ENCODE results near the gene CMSS1. TPM values are rescaled to one million over a fixed set of nuclear protein-coding genes. Genes with fewer than 3 reads are reported as not detected.

The CMSS1 gene
- total and polyA plus RNA-seq, 2 of the 13 experiments (the other 11 are each of a cell fraction or from before 2014, with no cell fraction given) = 6.4 to 48.7 TPM

GRCh38 chr3:100163787-100164186, 346.1 kb downstream of the CMSS1 start:
- no peak overlapping the region for H3K9ac ChIP-seq (ENCODE audit: insufficient read depth, low read depth, low read length)
- no peak for FAIRE-seq
- no peaks in the 10 kb centered on the region for H4K20me1 ChIP-seq (ENCODE audit: insufficient read depth, low read length)
- no peak for DNase-seq (ENCODE audit: low spot score)
- no peaks in the 10 kb centered on the region for H3K9me3 ChIP-seq (ENCODE audit: low read length)
- WGBS (ENCODE audit: low lambda C conversion rate) = 91% methylated on average over 2 of the region's 2 CpGs
- no peak overlapping the region for H3K4me3 ChIP-seq (replicated peaks in 1 of 3; ENCODE audit: insufficient read depth in 1 of 3, low read depth in 2 of 3, low read length in 3 of 3)
- no peaks in the 10 kb centered on the region; a peak in 1 of 5 replicates for H3K36me3 ChIP-seq (replicated peaks in 1 of 2; ENCODE audit: control insufficient read depth in 1 of 2, insufficient read depth in 2 of 2, low read length in 2 of 2)
- no peaks in the 10 kb centered on the region for H3K79me2 ChIP-seq (ENCODE audit: insufficient read depth, low read length)
- no peaks in the 10 kb centered on the region for H3K4me1 ChIP-seq (ENCODE audit: insufficient read depth, low read length)
- TF ChIP-seq HNRNPUL1 (IDR thresholded peaks at IDR 0.05; ENCODE audit: low read depth, low read length) = no peak
- no peak for TF ChIP-seq RFX1 (IDR thresholded peaks at IDR 0.05)
- no peak for TF ChIP-seq HMG20A (CRISPR knock-in tag; IDR thresholded peaks at IDR 0.05; ENCODE audit: borderline replicate concordance)
- no peak for TF ChIP-seq ZBTB4 (CRISPR knock-in tag; IDR thresholded peaks at IDR 0.05; ENCODE audit: borderline replicate concordance)
- TF ChIP-seq, protein P1, sequence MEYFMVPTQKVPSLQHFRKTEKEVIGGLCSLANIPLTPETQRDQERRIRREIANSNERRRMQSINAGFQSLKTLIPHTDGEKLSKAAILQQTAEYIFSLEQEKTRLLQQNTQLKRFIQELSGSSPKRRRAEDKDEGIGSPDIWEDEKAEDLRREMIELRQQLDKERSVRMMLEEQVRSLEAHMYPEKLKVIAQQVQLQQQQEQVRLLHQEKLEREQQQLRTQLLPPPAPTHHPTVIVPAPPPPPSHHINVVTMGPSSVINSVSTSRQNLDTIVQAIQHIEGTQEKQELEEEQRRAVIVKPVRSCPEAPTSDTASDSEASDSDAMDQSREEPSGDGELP (IDR thresholded peaks at IDR 0.05; ENCODE audit: borderline replicate concordance, low read depth) = no peak
- TF ChIP-seq, protein P2, sequence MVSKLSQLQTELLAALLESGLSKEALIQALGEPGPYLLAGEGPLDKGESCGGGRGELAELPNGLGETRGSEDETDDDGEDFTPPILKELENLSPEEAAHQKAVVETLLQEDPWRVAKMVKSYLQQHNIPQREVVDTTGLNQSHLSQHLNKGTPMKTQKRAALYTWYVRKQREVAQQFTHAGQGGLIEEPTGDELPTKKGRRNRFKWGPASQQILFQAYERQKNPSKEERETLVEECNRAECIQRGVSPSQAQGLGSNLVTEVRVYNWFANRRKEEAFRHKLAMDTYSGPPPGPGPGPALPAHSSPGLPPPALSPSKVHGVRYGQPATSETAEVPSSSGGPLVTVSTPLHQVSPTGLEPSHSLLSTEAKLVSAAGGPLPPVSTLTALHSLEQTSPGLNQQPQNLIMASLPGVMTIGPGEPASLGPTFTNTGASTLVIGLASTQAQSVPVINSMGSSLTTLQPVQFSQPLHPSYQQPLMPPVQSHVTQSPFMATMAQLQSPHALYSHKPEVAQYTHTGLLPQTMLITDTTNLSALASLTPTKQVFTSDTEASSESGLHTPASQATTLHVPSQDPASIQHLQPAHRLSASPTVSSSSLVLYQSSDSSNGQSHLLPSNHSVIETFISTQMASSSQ (IDR thresholded peaks at IDR 0.05; ENCODE audit: low read depth) = no peak
- TF ChIP-seq, protein P2 (CRISPR knock-in tag; IDR thresholded peaks at IDR 0.05; ENCODE audit: borderline replicate concordance) = no peak
- no peak for TF ChIP-seq FOXA1 (IDR thresholded peaks at IDR 0.05)
- no peak for TF ChIP-seq FOXA1 (CRISPR knock-in tag; IDR thresholded peaks at IDR 0.05)
- TF ChIP-seq NFKBIZ (CRISPR knock-in tag; IDR thresholded peaks at IDR 0.05) = no peak
- TF ChIP-seq, protein P3, sequence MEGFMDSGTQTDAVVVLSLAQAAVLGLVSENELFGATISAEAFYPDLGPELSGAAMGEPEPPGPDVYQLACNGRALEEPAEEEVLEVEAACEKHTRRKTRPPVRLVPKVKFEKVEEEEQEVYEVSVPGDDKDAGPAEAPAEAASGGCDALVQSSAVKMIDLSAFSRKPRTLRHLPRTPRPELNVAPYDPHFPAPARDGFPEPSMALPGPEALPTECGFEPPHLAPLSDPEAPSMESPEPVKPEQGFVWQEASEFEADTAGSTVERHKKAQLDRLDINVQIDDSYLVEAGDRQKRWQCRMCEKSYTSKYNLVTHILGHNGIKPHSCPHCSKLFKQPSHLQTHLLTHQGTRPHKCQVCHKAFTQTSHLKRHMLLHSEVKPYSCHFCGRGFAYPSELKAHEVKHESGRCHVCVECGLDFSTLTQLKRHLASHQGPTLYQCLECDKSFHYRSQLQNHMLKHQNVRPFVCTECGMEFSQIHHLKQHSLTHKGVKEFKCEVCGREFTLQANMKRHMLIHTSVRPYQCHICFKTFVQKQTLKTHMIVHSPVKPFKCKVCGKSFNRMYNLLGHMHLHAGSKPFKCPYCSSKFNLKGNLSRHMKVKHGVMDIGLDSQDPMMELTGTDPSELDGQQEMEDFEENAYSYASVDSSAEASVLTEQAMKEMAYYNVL (CRISPR knock-in tag; IDR thresholded peaks at IDR 0.05; ENCODE audit: borderline replicate concordance) = no peak
- no peak for TF ChIP-seq ZNF44 (CRISPR knock-in tag; IDR thresholded peaks at IDR 0.05)
- no peak for TF ChIP-seq ZBTB7A (CRISPR knock-in tag; IDR thresholded peaks at IDR 0.05)
- H2AFZ ChIP-seq (ENCODE audit: low read length) = no peak overlapping the region
- CTCF ChIA-PET (ENCODE audit: low intra/inter-chr PET ratio, low total read pairs) = no interaction called here
- no peak for ATAC-seq
- H3K27me3 ChIP-seq (ENCODE audit: control insufficient read depth in 1 of 2, insufficient read depth in 2 of 2, low read length in 2 of 2) = no peaks in the 10 kb centered on the region
- no peak overlapping the region for H3K27ac ChIP-seq (ENCODE audit: extremely low read length, insufficient read depth, low read length)
- BruUV-seq (replicated peaks) = no TSS peak
- POLR2A ChIA-PET = no interaction called here
- intact Hi-C loops (cut with micrococcal nuclease; ENCODE audit: unreplicated experiment) (no loop called here), in situ Hi-C loops (cut with HindIII; ENCODE audit: extremely low pct_ligation_motif_present, low pct_unique_long_range_greater_than_20kb) (no loop called here)
- H3K4me2 ChIP-seq (ENCODE audit: low read depth, low read length) = no peak overlapping the region

All from HepG2 (cell line).